Pons (tissue), 1 donor: ENCODE results near the gene ELF1.
"Not testable (repeated sequence)": the region's sequence is repeated elsewhere in the genome, so short reads cannot be mapped to it uniquely, and the experiment has no call there.

Experiments
- DNase-seq: peaks from one replicate; pipeline ENCODE4 v3.0.0-alpha.2; 2016; ENCODE audit warnings: low spot score

Gene ELF1

GRCh38 chr13:40982772-40983171 is 36.3 kb downstream of the ELF1 start:
- peak; percentile 91 for DNase-seq

- no peak for DNase-seq
Measured at GRCh38 chr13:40981949-40982348, 37.2 kb downstream of the ELF1 start.

- peak; percentile 76 for DNase-seq
Measured at GRCh38 chr13:40981361-40981760, 37.8 kb downstream of the ELF1 start.

- no peak for DNase-seq
Measured at GRCh38 chr13:40980461-40980860, 38.7 kb downstream of the ELF1 start.

GRCh38 chr13:40979232-40979631 is 39.9 kb downstream of the ELF1 start:
- no peak for DNase-seq

- DNase-seq, result not testable (repeated sequence)
Measured at GRCh38 chr13:40978109-40978508, 41.0 kb downstream of the ELF1 start.

GRCh38 chr13:40975441-40975840 is 43.7 kb downstream of the ELF1 start:
- DNase-seq, result no peak

GRCh38 chr13:40974460-40975407 is 44.4 kb downstream of the ELF1 start:
- peak; percentile 70 for DNase-seq

GRCh38 chr13:40973409-40973808 is 45.7 kb downstream of the ELF1 start:
- no peak for DNase-seq

GRCh38 chr13:40971321-40971720 is 47.8 kb downstream of the ELF1 start:
- no peak for DNase-seq

- DNase-seq, result no peak
Measured at GRCh38 chr13:40970803-40971202, 48.3 kb downstream of the ELF1 start.

GRCh38 chr13:40969169-40969901 is 49.8 kb downstream of the ELF1 start:
- DNase-seq, result no peak

GRCh38 chr13:40968416-40969000 is 50.6 kb downstream of the ELF1 start:
- no peak for DNase-seq

GRCh38 chr13:40966298-40966697 is 52.8 kb downstream of the ELF1 start:
- no peak for DNase-seq

GRCh38 chr13:40963927-40964326 is 55.2 kb downstream of the ELF1 start:
- DNase-seq, result no peak

- no peak for DNase-seq
Measured at GRCh38 chr13:40961826-40962225, 57.3 kb downstream of the ELF1 start.

GRCh38 chr13:40961214-40961613 is 57.9 kb downstream of the ELF1 start:
- DNase-seq, result no peak

GRCh38 chr13:40960716-40961115 is 58.4 kb downstream of the ELF1 start:
- DNase-seq, result no peak

- no peak for DNase-seq
Measured at GRCh38 chr13:40958655-40959054, 60.5 kb downstream of the ELF1 start.

GRCh38 chr13:40946485-40946884 is 72.6 kb downstream of the ELF1 start:
- DNase-seq, result no peak

- no peak for DNase-seq
Measured at GRCh38 chr13:40943073-40943472, 76.0 kb downstream of the ELF1 start.

GRCh38 chr13:40941581-40941980 is 77.5 kb downstream of the ELF1 start:
- DNase-seq, result no peak

GRCh38 chr13:40940841-40941240 is 78.3 kb downstream of the ELF1 start:
- DNase-seq, result no peak
